GM23248 (cell line): ENCODE results near the gene SP4. TPM values are rescaled to one million over a fixed set of nuclear protein-coding genes. Genes with fewer than 3 reads are reported as not detected.
A peak's percentile ranks its signal among the peaks of the same experiment; 100 is the strongest.

Source experiments
- DNase-seq: peaks from one replicate; pipeline ENCODE4 v3.0.0-alpha.2; 2015
- H2AFZ ChIP-seq: fragments of 200-600 bp; sonication (generic); 2 replicates; pipeline ENCODE4 v1.6.1; 2016; ENCODE audit warnings: antibody characterized with exemption
- H3F3A ChIP-seq: fragments of 200-600 bp; sonication (generic); 2 replicates; pipeline ENCODE4 v1.6.1; 2016; ENCODE audit warnings: mild to moderate bottlenecking, antibody characterized with exemption, mixed run types; ENCODE audit not compliant: insufficient read depth
- H3K27ac ChIP-seq: fragments of 200-600 bp; sonication (generic); 2 replicates; pipeline ENCODE4 v1.5.1; 2016; ENCODE audit warnings: mild to moderate bottlenecking
- H3K27me3 ChIP-seq: fragments of 200-600 bp; sonication (generic); replicated peaks from 2 replicates; pipeline ENCODE4 v1.6.1; 2016; ENCODE audit warnings: mild to moderate bottlenecking; ENCODE audit not compliant: insufficient read depth
- H3K36me3 ChIP-seq: fragments of 200-600 bp; sonication (generic); 2 replicates; pipeline ENCODE4 v1.6.1; 2016; ENCODE audit warnings: low read depth, mild to moderate bottlenecking
- H3K4me1 ChIP-seq: fragments of 200-600 bp; sonication (generic); 2 replicates; pipeline ENCODE4 v1.6.1; 2016; ENCODE audit warnings: mild to moderate bottlenecking; ENCODE audit not compliant: insufficient read depth
- H3K4me2 ChIP-seq: fragments of 200-600 bp; sonication (generic); one replicate; pipeline ENCODE4 v1.6.1; 2016; ENCODE audit warnings: mild to moderate bottlenecking; ENCODE audit not compliant: unreplicated experiment
- H3K4me3 ChIP-seq: fragments of 200-600 bp; sonication (generic); 2 replicates; pipeline ENCODE4 v1.5.1; 2016; ENCODE audit warnings: mild to moderate bottlenecking
- H3K79me2 ChIP-seq: fragments of 200-600 bp; sonication (generic); 2 replicates; pipeline ENCODE4 v1.6.1; 2016; ENCODE audit warnings: mild to moderate bottlenecking; ENCODE audit not compliant: insufficient read depth
- H3K9ac ChIP-seq: fragments of 200-600 bp; sonication (generic); 2 replicates; pipeline ENCODE4 v1.6.1; 2016; ENCODE audit warnings: mild to moderate bottlenecking
- H3K9me2 ChIP-seq: fragments of 200-600 bp; sonication (generic); 2 replicates; pipeline ENCODE4 v1.6.1; 2016; ENCODE audit warnings: mixed run types, mild to moderate bottlenecking, moderate library complexity; ENCODE audit not compliant: insufficient read depth
- H3K9me3 ChIP-seq: fragments of 200-600 bp; sonication (generic); one replicate; pipeline ENCODE4 v1.6.1; 2017; ENCODE audit warnings: low read depth
- H4K20me1 ChIP-seq: fragments of 200-600 bp; sonication (generic); 2 replicates; pipeline ENCODE4 v1.6.0; 2016; ENCODE audit not compliant: insufficient read depth
- EZH2 ChIP-seq: fragments of 200-600 bp; sonication (generic); IDR thresholded peaks from 2 replicates; pipeline ENCODE4 v1.6.1; 2018; ENCODE audit warnings: antibody characterized with exemption, mild to moderate bottlenecking; ENCODE audit not compliant: insufficient read depth, poor library complexity, severe bottlenecking
- EZH2phosphoT487 ChIP-seq: fragments of 200-600 bp; sonication (generic); IDR thresholded peaks from 2 replicates; pipeline ENCODE4 v1.6.1; 2018; ENCODE audit warnings: antibody characterized with exemption, moderate library complexity, mild to moderate bottlenecking, low read depth; ENCODE audit not compliant: insufficient read depth
- WGBS, 2 experiments: methylation state at CpG; one replicate each; pipeline ENCODE4 v1.1.6; 2015 to 2017; ENCODE audit warnings: low lambda C conversion rate in 2 of 2, low coverage in 1 of 2; ENCODE audit errors: missing lambda C conversion rate in 2 of 2; 5-methylcytosine and 5-hydroxymethylcytosine counted together
- in situ Hi-C: fragments of 300-500 bp; cut with MboI; formaldehyde crosslinking; loops from 2 replicates; pipeline ENCODE4 v1.15.0; 2020
- polyA plus RNA-seq: library from polyadenylated mRNA; unstranded; fragments of >200 nt; fragmentation: Nextera tagmentation; extraction: Ambion mirVana; gene quantifications from 2 replicates; pipeline ENCODE4 v1.2.1, GENCODE V29; 2016
- total RNA-seq: library from RNA; depleted of rRNA; stranded (reverse); fragments of >200 nt; shearing (Covaris generic); gene quantifications from 2 replicates; pipeline ENCODE4 v1.2.3, GENCODE V29; 2014

SP4 gene
- total and polyA plus RNA-seq, 2 experiments from 2014 or later = 2.1 to 3.5 TPM

DNA sequence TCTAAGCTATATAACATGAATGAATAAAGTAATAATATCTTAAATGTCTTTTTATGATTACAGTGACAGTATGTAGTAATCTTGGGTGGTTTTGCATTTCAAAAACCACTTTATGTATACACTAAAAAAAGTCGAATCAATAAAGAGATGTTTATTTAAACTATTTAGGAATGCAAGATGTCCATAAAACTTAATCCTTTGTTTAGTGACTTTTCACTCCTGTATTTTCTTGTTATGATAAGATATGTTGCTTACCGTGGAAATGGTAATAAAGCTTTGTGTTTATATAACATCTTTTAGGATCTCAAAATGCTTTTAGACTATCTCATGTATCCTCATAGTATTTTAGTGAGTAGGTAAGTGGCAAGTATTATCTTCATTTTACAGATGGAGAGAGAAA, 48.5 kb downstream of the SP4 start:
- no peak for DNase-seq
- Histone ChIP-seq H3K79me2 (no peaks in the 10 kb centered on the region), H3F3A (no peaks in the 10 kb centered on the region), H2AFZ (no peak overlapping the region), H3K36me3 (no peaks in the 10 kb centered on the region), H3K9ac (no peak overlapping the region), H3K4me2 (no peak overlapping the region), H3K4me1 (no peaks in the 10 kb centered on the region), H4K20me1 (no peaks in the 10 kb centered on the region), H3K9me3 (no peaks in the 10 kb centered on the region), H3K27me3 (no peaks in the 10 kb centered on the region), H3K27ac (no peak overlapping the region), H3K4me3 (no peak overlapping the region), H3K9me2 (no peaks in the 10 kb centered on the region)
- no peak for TF ChIP-seq EZH2
- TF ChIP-seq EZH2phosphoT487 = no peak
- 76 to 77% methylated on average over 2 of the region's 2 CpGs for WGBS, 2 experiments
- in situ Hi-C loops = no loop called here

- no peak overlapping the region for H3K9ac ChIP-seq
- H3F3A ChIP-seq = no peaks in the 10 kb centered on the region
- no peaks in the 10 kb centered on the region for H3K27me3 ChIP-seq
- no peak overlapping the region for H3K4me2 ChIP-seq
- no peak overlapping the region for H3K4me3 ChIP-seq
- no peaks in the 10 kb centered on the region for H3K79me2 ChIP-seq
- no peak overlapping the region for H2AFZ ChIP-seq
- H3K9me3 ChIP-seq = no peaks in the 10 kb centered on the region
- TF ChIP-seq EZH2phosphoT487 (no peak), EZH2 (no peak)
- H4K20me1 ChIP-seq = no peaks in the 10 kb centered on the region
- 85 to 87% methylated on average over 3 of the region's 3 CpGs for WGBS, 2 experiments
- in situ Hi-C loops = no loop called here
- no peak for DNase-seq
- H3K27ac ChIP-seq = no peak overlapping the region
- H3K4me1 ChIP-seq = no peaks in the 10 kb centered on the region
- no peaks in the 10 kb centered on the region for H3K9me2 ChIP-seq
- H3K36me3 ChIP-seq = no peaks in the 10 kb centered on the region
Observed at GRCh38 chr7:21480693-21481403, 53.0 kb downstream of the SP4 start.

GRCh38 chr7:21486511-21486910, 58.6 kb downstream of the SP4 start:
- Histone ChIP-seq H3K36me3 (no peaks in the 10 kb centered on the region), H3K4me3 (no peak overlapping the region), H3K9me3 (no peaks in the 10 kb centered on the region), H3K4me1 (no peaks in the 10 kb centered on the region), H2AFZ (no peak overlapping the region), H3K4me2 (no peak overlapping the region), H3K27me3 (no peaks in the 10 kb centered on the region), H3F3A (no peaks in the 10 kb centered on the region), H3K9me2 (no peaks in the 10 kb centered on the region), H3K27ac (no peak overlapping the region), H3K79me2 (no peaks in the 10 kb centered on the region), H3K9ac (no peak overlapping the region), H4K20me1 (no peaks in the 10 kb centered on the region)
- in situ Hi-C loops = no loop called here
- no peak for DNase-seq
- WGBS, 2 experiments = 91 to 95% methylated on average over 2 of the region's 2 CpGs
- TF ChIP-seq EZH2 (no peak), EZH2phosphoT487 (no peak)

GRCh38 chr7:21495731-21496130, 67.8 kb downstream of the SP4 start:
- H4K20me1 ChIP-seq = no peaks in the 10 kb centered on the region
- H2AFZ ChIP-seq = no peak overlapping the region
- H3K4me1 ChIP-seq = no peaks in the 10 kb centered on the region
- H3K9me3 ChIP-seq = no peaks in the 10 kb centered on the region
- no peak for TF ChIP-seq EZH2
- TF ChIP-seq EZH2phosphoT487 = no peak
- in situ Hi-C loops = no loop called here
- no peaks in the 10 kb centered on the region for H3F3A ChIP-seq
- no peak overlapping the region for H3K27ac ChIP-seq
- DNase-seq = no peak
- H3K4me3 ChIP-seq = no peak overlapping the region
- no peaks in the 10 kb centered on the region for H3K79me2 ChIP-seq
- H3K27me3 ChIP-seq = no peaks in the 10 kb centered on the region
- H3K9ac ChIP-seq = no peak overlapping the region
- H3K4me2 ChIP-seq = no peak overlapping the region
- no peaks in the 10 kb centered on the region for H3K9me2 ChIP-seq
- no peaks in the 10 kb centered on the region for H3K36me3 ChIP-seq

DNA sequence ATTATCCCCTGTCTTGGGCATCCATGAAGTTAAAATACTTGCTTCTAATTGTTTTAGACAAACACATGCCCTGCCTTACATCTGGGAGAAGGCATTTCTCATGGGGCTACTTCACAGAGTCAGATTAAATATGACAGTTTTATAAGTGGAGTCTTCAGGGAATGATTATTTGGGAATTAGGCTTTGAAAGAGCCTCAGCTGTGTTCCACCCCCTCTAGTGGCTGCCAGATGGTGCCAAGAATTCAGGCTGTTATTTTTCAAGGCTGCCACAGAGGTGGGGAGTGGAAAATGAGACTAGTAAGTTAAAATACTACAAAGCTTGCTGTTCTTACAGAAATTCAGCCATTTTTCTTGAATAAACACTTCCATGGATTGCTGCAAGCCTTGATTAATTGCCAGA, 69.2 kb downstream of the SP4 start:
- H3K4me3 ChIP-seq = no peak overlapping the region
- peak; percentile 55 for DNase-seq
- in situ Hi-C loops = no loop called here

More for the DNA sequence above, 69.2 kb downstream of the SP4 start:
- Histone ChIP-seq H3K79me2 (no peaks in the 10 kb centered on the region), H3K27me3 (no peaks in the 10 kb centered on the region), H3K4me2 (no peak overlapping the region), H3K27ac (no peak overlapping the region), H3K9ac (no peak overlapping the region), H4K20me1 (no peaks in the 10 kb centered on the region), H3F3A (no peaks in the 10 kb centered on the region), H3K36me3 (no peaks in the 10 kb centered on the region), H3K9me3 (no peaks in the 10 kb centered on the region), H3K4me1 (no peaks in the 10 kb centered on the region), H2AFZ (no peak overlapping the region), H3K9me2 (no peaks in the 10 kb centered on the region)
- TF ChIP-seq EZH2 (no peak), EZH2phosphoT487 (no peak)
